ENCODE measurements around the gene HMGN3. TPM values are rescaled to one million over a fixed set of nuclear protein-coding genes. Genes with fewer than 3 reads are reported as not detected.
A peak's percentile ranks its signal among the peaks of the same experiment; 100 is the strongest.

The HMGN3 gene
- total RNA-seq, 2 experiments from 2014 or later: 59.4 to 60.1 TPM

DNA sequence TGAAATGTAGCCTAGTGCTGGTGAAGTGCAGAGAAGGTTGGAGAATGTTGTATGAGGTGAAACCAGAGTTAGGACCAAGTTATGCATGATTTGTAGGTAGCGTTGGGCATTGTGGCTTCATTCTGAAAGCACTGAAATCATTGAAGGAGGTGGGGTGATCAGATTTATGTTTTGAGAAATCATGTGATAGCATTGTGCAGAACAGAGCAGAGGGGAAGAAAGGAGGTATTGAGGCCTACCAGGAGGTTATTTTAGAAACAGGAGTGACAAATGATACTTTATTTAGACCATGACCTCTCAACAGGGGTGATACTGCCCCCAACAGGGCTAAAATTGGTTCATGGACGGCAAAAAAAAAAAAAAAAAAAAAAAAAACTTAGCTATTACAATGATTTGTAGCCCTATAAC lies 15.6 kb upstream of the HMGN3 start:
- ChIA-PET CTCF (no interaction called here), POLR2A (no interaction called here)
- peak; percentile 8 for DNase-seq

DNA sequence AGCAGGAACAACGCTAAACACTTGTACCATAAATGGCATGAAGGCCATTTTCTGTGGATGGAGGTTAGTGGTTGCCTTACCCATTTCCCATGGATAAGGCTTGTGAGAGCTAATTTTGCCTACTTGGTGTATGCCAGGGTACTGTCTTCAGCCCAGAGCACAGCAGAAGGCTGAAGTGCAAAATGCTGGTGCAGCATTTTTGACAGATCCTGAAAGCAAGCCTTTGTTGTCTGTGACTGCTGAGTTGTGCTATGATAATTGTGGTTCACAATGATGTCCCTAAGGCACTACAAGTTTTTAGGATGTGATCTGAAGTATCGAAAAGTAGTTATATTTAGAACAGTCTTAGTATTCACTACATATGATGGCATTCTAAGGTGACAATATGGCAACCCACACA lies 14.7 kb upstream of the HMGN3 start:
- POLR2A ChIA-PET: no interaction called here
- CTCF ChIA-PET: interaction anchor here (0.5 kb wide), 1 partner anchor 42 kb away, joined by 3 read pairs; no protein-coding TSS in a partner anchor
- Mint-ChIP-seq H3K27me3 (no peaks in the 10 kb centered on the region), H3K27ac (no peak overlapping the region), H3K36me3 (ENCODE audit: low read depth) (no peaks in the 10 kb centered on the region), H3K4me1 (no peaks in the 10 kb centered on the region), H3K9me3 (no peaks in the 10 kb centered on the region), H3K4me3 (no peak overlapping the region)
- no peak for DNase-seq

More for the DNA sequence above, 15.6 kb upstream of the HMGN3 start:
- Mint-ChIP-seq H3K27ac (no peak overlapping the region), H3K4me3 (no peak overlapping the region), H3K4me1 (no peaks in the 10 kb centered on the region), H3K9me3 (no peaks in the 10 kb centered on the region), H3K36me3 (ENCODE audit: low read depth) (no peaks in the 10 kb centered on the region), H3K27me3 (no peaks in the 10 kb centered on the region)

DNA sequence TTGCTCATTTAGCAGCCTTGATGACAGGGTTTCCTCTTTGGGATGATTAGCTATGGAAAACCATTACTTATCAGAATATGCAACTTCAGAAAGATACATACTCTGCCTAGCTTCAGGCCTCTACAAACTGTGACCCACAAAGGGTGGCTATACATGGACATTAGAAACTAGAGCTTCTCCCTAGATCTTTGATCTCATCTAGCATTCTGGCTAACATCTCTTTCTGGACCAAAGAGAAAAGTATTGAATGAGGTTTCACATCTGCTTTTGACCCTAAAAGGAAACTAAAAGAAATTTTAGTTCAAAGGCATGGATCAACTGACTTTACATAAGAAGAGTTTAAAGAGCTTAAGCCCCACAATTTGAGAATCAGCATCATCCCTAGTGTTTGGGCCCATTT lies 12.4 kb upstream of the HMGN3 start:
- Mint-ChIP-seq H3K36me3 (ENCODE audit: low read depth) (no peaks in the 10 kb centered on the region), H3K27ac (no peak overlapping the region), H3K4me3 (no peak overlapping the region), H3K9me3 (no peaks in the 10 kb centered on the region), H3K27me3 (no peaks in the 10 kb centered on the region), H3K4me1 (no peaks in the 10 kb centered on the region)
- POLR2A ChIA-PET: no interaction called here
- CTCF ChIA-PET: interaction anchor here (1.1 kb wide), 1 partner anchor 220 kb away, joined by 3 read pairs; no protein-coding TSS in a partner anchor
- no peak for DNase-seq

DNA sequence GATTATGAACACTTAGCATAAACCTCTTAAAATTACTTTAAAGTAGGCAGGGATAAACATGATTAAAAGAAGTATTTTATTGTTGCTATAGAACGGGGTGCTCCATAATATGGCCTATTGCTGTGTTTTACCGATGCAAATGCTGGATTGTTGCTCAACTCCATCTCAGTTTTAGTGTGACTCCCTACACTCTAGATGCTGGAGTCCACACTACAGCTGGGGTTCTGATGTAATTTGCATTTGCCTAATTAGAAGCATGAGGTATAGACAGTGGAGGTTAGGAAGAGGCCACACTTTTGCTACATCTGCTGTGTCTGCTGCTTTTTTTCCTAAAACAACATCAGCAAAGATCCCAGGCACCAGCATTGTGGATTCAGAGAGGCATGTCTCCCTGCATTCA lies 6.7 kb upstream of the HMGN3 start:
- POLR2A ChIA-PET: no interaction called here
- Mint-ChIP-seq H3K4me1 (peaks cover 20% of the 10 kb centered on the region), H3K9me3 (no peaks in the 10 kb centered on the region), H3K27me3 (no peaks in the 10 kb centered on the region), H3K4me3 (no peak overlapping the region), H3K36me3 (ENCODE audit: low read depth) (no peaks in the 10 kb centered on the region), H3K27ac (no peak overlapping the region)
- DNase-seq: no peak
- CTCF ChIA-PET: no interaction called here

DNA sequence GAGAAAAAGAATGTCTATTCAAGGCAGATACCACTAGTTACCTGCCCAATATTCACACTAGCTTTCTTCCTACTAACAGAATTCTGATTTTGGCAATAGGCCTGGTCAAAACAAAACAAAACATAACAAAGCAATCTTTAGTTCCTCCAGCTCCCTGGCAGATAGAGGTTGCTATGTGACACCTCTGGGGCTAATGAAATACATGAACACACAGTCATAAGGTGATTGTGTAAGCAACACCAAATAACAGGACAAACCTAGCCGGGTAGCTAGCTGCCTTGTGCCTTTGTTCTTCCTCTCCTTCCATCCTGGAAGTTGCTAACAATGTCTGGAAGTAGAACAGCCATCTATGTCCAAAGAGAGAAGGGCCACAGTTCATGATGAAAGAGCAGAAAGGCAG lies 6.0 kb upstream of the HMGN3 start:
- Mint-ChIP-seq H3K9me3 (no peaks in the 10 kb centered on the region), H3K4me3 (no peak overlapping the region), H3K4me1 (peaks cover 23% of the 10 kb centered on the region), H3K27ac (no peak overlapping the region), H3K27me3 (no peaks in the 10 kb centered on the region), H3K36me3 (ENCODE audit: low read depth) (no peaks in the 10 kb centered on the region)
- ChIA-PET CTCF (no interaction called here), POLR2A (no interaction called here)
- DNase-seq: no peak

DNA sequence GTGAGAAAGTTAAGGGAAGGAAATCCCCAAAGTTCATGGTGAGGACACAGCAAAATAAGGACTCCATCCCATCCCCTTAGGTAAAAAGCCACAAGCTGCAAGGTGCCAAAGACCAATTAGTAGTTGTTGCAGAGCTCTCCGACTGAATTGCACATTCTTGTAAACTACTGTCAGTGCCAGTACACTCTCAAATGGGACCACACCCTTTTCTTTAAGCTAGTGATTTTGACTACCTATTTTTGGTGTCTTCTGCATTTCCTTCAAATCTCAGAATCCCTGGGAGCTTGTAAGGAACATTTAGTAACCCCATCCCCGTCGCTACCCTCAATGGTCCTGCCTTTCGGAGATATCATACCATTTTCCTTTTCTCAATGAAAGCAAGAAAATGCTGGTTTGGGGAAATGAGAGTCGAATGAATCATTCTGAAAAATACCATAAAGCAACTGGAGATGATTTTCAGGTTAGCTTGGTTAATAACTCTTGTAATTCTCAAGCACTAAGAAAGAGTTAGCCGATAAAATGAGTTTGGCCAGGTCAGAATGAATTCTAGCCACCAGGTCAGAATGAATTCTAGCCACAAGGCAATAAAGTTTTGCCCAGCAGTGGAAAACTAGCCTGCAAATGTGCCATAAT lies 5.2 kb upstream of the HMGN3 start:
- no peak overlapping the region for H3K4me3 Mint-ChIP-seq
- H3K27ac Mint-ChIP-seq: no peak overlapping the region
- H3K4me1 Mint-ChIP-seq: peaks cover 31% of the 10 kb centered on the region
- H3K9me3 Mint-ChIP-seq: no peaks in the 10 kb centered on the region
- DNase-seq: no peak
- H3K36me3 Mint-ChIP-seq (ENCODE audit: low read depth): no peaks in the 10 kb centered on the region
- ChIA-PET CTCF (interaction anchor here (0.8 kb wide), 1 partner anchor 16 kb away, joined by 3 read pairs; no protein-coding TSS in a partner anchor), POLR2A (no interaction called here)
- peaks cover 1% of the 10 kb centered on the region for H3K27me3 Mint-ChIP-seq

DNA sequence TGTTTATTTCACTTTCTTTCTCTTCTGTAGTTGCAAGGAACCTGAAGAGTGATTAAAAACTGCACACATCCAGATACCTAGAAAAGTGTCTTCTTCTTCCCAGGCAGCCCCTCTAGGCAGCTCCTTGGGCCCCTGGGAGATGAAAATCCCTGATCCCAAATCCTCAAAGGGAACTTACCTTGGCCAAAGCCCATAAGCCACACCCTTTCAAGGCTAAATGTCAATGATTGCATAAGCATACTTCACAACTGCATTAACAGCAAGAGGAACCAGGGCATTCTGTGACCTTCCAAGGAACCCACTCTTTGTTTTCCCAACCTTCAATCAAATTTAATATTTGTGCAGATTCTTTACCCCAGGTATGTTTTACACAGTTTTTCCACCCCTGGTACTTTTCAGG lies 4.4 kb upstream of the HMGN3 start:
- H3K9me3 Mint-ChIP-seq: no peaks in the 10 kb centered on the region
- H3K27ac Mint-ChIP-seq: no peak overlapping the region
- H3K27me3 Mint-ChIP-seq: peaks cover 1% of the 10 kb centered on the region
- H3K4me1 Mint-ChIP-seq: peaks cover 31% of the 10 kb centered on the region
- ChIA-PET CTCF (no interaction called here), POLR2A (no interaction called here)
- DNase-seq: no peak
- no peak overlapping the region for H3K4me3 Mint-ChIP-seq
- H3K36me3 Mint-ChIP-seq (ENCODE audit: low read depth): no peaks in the 10 kb centered on the region

DNA sequence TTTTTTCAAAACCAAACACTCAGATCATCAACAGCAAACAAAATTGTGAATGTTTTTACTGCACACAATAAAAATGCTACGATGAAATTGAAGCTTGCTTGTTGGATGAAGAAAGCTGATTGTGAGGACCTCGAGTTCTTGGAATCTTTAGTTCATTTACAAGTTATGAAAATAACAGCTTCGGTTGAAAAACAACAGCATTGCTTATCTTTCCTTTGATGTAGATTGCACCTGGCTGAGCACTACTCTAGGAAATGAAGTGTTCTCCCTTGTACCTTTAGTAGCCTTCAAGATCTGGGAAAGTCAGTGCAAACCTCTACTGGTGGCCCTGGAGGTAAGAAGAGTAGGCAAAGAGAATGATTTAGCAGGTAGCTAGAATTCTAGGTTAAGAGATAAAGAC lies 2.2 kb upstream of the HMGN3 start:
- peaks cover 46% of the 10 kb centered on the region for H3K4me1 Mint-ChIP-seq
- no peak overlapping the region for H3K4me3 Mint-ChIP-seq
- no peaks in the 10 kb centered on the region for H3K9me3 Mint-ChIP-seq
- POLR2A ChIA-PET: no interaction called here
- peaks cover 1% of the 10 kb centered on the region for H3K27me3 Mint-ChIP-seq
- H3K27ac Mint-ChIP-seq: no peak overlapping the region
- H3K36me3 Mint-ChIP-seq (ENCODE audit: low read depth): peaks cover 2% of the 10 kb centered on the region
- CTCF ChIA-PET: interaction anchor here (0.9 kb wide), 1 partner anchor 9 kb away, joined by 4 read pairs; no protein-coding TSS in a partner anchor
- DNase-seq: no peak

DNA sequence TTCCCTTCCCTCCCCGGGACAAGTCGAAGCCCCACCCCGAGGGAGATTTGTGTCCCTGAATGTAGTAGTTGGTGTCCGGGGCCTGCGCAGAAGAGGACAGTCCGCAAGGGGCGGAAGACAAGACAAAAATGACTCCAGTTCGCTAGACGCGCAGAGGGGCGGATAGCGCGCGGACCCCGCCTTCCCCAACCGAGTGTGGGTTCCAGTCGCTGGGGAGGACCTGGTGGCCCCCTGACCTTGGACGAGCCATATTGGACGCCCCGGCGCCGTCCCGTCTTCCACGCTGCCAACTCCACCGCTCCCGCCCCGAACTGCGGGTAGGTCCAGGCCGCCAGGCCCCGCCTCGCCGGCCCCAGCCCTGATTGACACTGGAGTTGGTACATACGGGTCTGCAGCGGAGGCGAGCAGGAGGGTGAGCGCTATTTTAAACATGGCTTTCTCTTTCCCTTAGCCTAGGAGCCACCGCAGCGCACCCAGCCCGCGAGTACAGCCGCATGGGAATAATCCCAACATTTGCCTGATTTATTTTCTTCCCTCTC lies 802 bp downstream of the HMGN3 start:
- H3K4me1 Mint-ChIP-seq: peaks cover 42% of the 10 kb centered on the region
- peak; percentile 78 for DNase-seq
- POLR2A ChIA-PET: no interaction called here
- peak overlapping the region; percentile 99 for H3K4me3 Mint-ChIP-seq
- H3K9me3 Mint-ChIP-seq: no peaks in the 10 kb centered on the region
- peaks cover 1% of the 10 kb centered on the region for H3K27me3 Mint-ChIP-seq
- H3K27ac Mint-ChIP-seq: peak overlapping the region; percentile 99
- CTCF ChIA-PET: no interaction called here
- peaks cover 4% of the 10 kb centered on the region for H3K36me3 Mint-ChIP-seq (ENCODE audit: low read depth)

DNA sequence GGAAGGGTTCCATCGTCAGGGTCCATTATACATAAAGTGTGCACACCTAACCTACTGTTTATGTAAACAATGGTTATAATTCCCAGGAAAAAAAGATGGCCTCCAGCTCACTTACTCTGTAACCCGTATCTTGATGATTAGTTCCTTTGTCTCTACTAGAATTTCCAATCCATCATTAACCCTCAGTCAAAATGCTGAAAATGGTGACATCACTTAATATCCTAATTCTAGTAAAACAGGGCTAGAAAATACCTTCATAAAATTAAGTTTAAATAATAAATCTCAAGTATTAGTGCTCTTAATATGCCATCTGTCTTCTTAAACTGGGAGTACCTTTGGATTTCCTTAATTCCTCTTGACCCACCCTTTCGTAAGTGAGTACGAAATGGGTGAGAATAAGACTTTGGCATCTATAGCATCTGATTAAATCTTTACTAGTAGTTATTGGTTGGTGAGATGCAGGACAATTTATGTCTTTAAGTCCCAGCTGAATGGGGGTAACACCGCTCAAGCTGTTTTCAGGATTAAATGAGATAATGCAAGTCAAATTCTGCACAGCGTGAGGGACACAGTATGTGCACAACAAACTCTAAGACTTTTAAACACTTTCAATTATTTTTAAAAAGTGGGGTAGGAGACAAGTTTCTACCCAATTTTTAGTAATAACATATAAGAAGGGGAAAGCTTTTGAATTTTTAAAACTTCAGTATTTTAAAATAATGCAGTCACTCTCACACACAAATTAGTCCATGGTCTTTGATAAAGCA lies 1.6 kb downstream of the HMGN3 start:
- CTCF ChIA-PET: no interaction called here

DNA sequence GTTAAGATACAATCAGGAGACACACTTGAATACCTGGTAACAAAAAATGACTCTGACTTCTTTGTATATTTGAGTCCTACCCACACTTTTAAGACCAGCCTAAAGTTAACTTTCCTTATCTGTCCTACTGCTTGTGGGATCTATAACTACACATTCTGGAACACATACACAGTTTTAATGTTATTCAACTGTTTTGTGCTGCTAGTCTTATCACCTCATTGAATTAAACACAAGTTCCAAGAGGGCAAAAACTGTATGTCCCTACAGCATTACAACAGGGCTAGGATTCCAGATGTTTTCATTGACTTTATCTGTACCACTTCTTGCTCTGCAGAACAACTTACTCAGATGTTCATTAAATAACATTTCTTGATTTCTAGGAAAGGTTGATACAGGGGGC lies 2.8 kb downstream of the HMGN3 start:
- no peak overlapping the region for H3K27ac Mint-ChIP-seq
- H3K4me1 Mint-ChIP-seq: peaks cover 31% of the 10 kb centered on the region
- ChIA-PET POLR2A (no interaction called here), CTCF (interaction anchor here (0.9 kb wide), 1 partner anchor 153 kb away, joined by 3 read pairs; no protein-coding TSS in a partner anchor)
- H3K9me3 Mint-ChIP-seq: no peaks in the 10 kb centered on the region
- H3K36me3 Mint-ChIP-seq (ENCODE audit: low read depth): peaks cover 4% of the 10 kb centered on the region
- H3K4me3 Mint-ChIP-seq: no peak overlapping the region
- peaks cover 1% of the 10 kb centered on the region for H3K27me3 Mint-ChIP-seq
- DNase-seq: no peak

More for the DNA sequence above, 1.6 kb downstream of the HMGN3 start:
- H3K9me3 Mint-ChIP-seq: no peaks in the 10 kb centered on the region
- peaks cover 4% of the 10 kb centered on the region for H3K36me3 Mint-ChIP-seq (ENCODE audit: low read depth)
- H3K4me1 Mint-ChIP-seq: peaks cover 38% of the 10 kb centered on the region
- DNase-seq: no peak
- H3K4me3 Mint-ChIP-seq: peak overlapping the region; percentile 99
- peaks cover 1% of the 10 kb centered on the region for H3K27me3 Mint-ChIP-seq
- peak overlapping the region; percentile 99 for H3K27ac Mint-ChIP-seq
- POLR2A ChIA-PET: no interaction called here

DNA sequence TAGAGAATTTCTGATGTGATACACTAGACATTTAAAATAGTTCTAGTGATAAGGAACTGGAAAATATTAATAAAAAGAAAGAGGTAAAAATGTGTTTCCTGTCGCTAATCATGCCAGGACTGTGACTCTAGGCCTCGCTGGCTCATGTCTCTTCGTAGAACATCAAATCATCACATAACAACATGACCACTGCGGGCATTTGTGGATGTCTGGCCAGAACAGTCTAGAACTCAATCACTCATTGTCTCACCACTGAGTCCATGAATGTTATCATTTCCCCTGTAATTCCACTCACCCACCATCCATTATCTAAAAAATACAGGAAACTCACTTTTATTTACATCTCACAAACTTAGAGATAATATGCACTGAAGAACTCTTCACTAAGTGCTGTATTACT lies 3.4 kb downstream of the HMGN3 start:
- ChIA-PET CTCF (no interaction called here), POLR2A (no interaction called here)
- no peak for DNase-seq
- peaks cover 4% of the 10 kb centered on the region for H3K36me3 Mint-ChIP-seq (ENCODE audit: low read depth)
- H3K4me1 Mint-ChIP-seq: peaks cover 27% of the 10 kb centered on the region
- H3K9me3 Mint-ChIP-seq: no peaks in the 10 kb centered on the region
- no peak overlapping the region for H3K27ac Mint-ChIP-seq
- H3K4me3 Mint-ChIP-seq: no peak overlapping the region
- peaks cover 1% of the 10 kb centered on the region for H3K27me3 Mint-ChIP-seq

DNA sequence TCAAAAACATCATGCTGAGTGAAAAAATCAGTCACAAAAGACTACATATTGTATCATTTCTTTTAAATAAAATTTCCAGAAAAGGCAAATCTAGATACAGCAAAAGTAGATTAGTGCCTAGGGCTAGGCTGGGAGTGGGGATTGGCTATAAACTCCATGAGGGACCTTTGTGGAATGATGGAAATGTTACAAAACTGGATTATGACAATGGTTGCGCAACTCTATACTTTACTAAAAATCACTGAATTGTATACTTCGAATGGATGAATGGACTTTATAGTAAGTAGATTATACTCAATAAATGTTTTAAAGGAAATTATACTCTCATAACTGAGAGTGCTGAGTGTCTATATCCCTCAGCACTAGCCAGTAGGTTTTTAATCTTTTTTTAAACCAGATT lies 4.3 kb downstream of the HMGN3 start:
- Mint-ChIP-seq H3K4me3 (no peak overlapping the region), H3K4me1 (peaks cover 21% of the 10 kb centered on the region), H3K27me3 (no peaks in the 10 kb centered on the region), H3K27ac (no peak overlapping the region), H3K9me3 (no peaks in the 10 kb centered on the region), H3K36me3 (ENCODE audit: low read depth) (peaks cover 4% of the 10 kb centered on the region)
- no peak for DNase-seq
- ChIA-PET POLR2A (no interaction called here), CTCF (no interaction called here)
